NCI-H460 (cell line): ENCODE measurements around the gene KRT31. TPM values are rescaled to one million over a fixed set of nuclear protein-coding genes. Genes with fewer than 3 reads are reported as not detected.
"Not testable (repeated sequence)": the region's sequence is repeated elsewhere in the genome, so short reads cannot be mapped to it uniquely, and the experiment has no call there.

ENCODE experiments used
- DNase-seq: peaks from one replicate; pipeline ENCODE4 v3.0.0-alpha.2; 2016; ENCODE audit warnings: low read depth; ENCODE audit errors: extremely low read depth
- total RNA-seq: library from RNA; depleted of rRNA; stranded (reverse); fragments of >200 nt; shearing (Covaris generic); gene quantifications from 2 replicates; pipeline ENCODE4 v1.2.3, GENCODE V29; 2014

The KRT31 gene
- total RNA-seq, 1 experiment from 2014 or later, result not detected

- DNase-seq, result no peak
Measured at GRCh38 chr17:41392278-41392677, 5.1 kb downstream of the KRT31 start.

GRCh38 chr17:41391535-41391934 is 5.9 kb downstream of the KRT31 start:
- no peak for DNase-seq

- DNase-seq, result no peak
Measured at GRCh38 chr17:41390411-41390938, 6.9 kb downstream of the KRT31 start.

- DNase-seq, result no peak
Measured at GRCh38 chr17:41387670-41388069, 9.7 kb downstream of the KRT31 start.

DNA sequence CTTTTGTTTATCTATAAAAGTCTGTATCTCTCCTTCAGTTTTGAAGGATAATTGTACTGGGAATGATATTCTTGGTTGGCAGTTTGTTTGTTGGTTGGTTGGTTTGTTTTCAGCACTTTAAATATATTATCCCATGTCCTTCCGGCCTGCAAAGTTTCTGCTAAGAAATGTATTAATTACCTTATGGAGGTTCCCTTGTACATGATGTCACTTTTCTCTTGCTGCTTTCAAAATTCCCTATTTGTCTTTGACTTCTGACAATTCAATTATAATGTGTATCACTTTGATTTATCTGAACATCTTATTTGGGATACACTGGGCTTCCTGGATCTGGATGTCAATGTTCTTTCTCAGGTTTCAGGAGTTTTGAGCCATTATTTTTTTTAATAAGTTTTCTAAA is 11.2 kb downstream of the KRT31 start:
- no peak for DNase-seq

DNA sequence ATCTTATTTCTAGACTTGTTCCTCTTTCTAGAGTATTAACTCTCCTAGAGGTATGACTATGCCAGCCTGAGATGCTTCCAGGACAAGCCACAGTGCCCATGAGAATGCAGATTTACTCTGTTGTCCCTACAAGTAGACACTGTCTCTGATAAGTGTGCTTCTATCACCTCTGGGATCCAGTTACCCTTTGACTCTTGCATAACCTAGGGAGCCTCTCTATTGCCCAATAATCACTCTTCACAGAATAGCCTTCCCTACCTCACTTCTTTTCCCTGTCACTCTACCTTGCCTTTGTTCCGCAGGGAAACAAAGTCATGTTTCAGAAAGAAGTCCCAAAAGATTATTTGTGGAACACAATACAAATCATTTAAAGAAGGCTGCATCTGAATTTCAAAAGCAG is 13.7 kb downstream of the KRT31 start:
- DNase-seq, result no peak

- DNase-seq, result no peak
Measured at GRCh38 chr17:41382394-41382793, 15.0 kb downstream of the KRT31 start.

DNA sequence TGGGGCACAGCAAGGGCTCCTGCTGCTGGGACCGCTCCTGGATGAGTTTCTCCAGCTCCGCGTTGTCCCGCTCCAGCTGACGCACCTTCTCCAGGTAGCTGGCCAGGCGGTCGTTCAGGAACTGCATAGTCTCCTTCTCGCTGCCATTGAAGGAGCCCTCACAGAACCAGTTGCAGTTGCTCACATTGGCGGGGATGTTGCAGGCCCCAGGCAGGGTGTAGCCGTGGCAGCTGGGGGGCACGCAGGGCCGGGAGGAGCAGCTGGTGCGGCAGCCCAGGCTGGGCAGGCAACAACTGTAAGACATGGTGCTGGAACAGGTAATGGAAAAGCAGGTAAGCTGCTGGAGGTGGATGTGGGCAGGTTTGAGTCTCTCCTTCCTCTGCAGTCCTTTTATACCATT is 15.5 kb downstream of the KRT31 start, which contains the start of gene KRT34:
Gene KRT34, minus strand, starts transcription at position 364 of the 400 bp plus-strand sequence. Its CDS starts 60 bp downstream, at position 304.
- not testable (repeated sequence) for DNase-seq

- peak; percentile 26 for DNase-seq
Measured at GRCh38 chr17:41380091-41380490, 17.3 kb downstream of the KRT31 start.

DNA sequence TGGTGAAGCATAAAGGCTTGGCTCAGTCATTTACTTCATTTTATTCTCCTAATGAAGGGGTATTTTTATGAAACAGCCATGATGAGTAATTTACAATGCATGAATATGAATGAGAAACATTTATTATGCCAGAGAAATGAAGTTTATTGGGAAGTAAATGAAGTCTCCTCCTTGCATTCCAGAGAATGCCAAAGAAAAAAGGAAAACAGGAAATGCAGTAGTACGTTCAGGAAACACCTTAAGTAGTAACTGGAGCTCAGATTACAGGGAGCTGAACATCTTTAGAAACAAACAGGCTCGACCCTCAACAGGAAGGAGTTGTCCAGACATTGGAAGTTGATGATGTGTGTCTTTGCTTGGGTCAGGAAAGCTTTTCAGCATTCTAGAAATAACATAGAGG is 19.9 kb downstream of the KRT31 start:
- DNase-seq, result no peak

DNA sequence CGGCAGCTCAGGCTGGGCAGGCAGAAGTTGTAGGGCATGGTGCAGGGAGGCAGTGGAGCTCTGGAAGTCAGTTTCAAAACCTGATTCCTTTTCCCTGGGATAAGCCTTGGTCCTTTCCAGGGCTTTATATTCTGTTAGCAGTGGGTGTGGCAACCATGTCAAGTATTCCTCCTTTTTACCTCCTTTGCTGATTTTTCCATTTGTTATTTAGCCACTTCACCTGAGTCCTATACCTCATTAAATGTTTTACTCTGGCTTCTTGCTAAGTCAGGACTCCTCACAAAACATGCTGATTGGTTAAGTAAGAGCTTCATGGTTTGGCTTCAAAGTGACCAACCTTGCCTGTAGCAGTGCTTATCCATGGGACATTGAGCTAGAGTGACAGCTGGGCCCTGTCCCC is 27.7 kb downstream of the KRT31 start, which contains the start of gene KRT33B:
Gene KRT33B, minus strand, starts transcription at position 101 of the 400 bp plus-strand sequence. Its CDS starts 63 bp downstream, at position 38.
- DNase-seq, result no peak

- DNase-seq, result no peak
Measured at GRCh38 chr17:41369023-41369422, 28.4 kb downstream of the KRT31 start.

GRCh38 chr17:41367426-41368075 is 29.9 kb downstream of the KRT31 start:
- no peak for DNase-seq

DNA sequence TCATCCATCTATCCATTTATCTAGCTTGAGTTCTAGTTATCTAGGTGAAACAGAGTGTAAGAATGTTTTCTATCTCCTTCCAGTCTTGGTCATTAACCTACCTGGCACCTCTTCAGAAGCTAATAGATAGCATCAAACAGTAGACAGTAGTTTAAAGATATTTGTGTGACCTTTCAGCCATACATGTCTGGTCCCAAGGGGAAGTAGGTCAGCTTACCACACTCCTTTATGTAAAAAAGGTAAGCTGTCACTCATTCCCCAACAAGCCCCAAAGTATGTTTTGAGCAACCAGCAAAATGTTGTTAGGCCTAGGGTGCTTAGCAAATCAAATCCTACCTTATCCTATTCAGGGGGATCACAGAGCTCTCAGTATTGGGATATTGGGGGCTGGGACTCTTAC is 31.3 kb downstream of the KRT31 start:
- DNase-seq, result no peak

GRCh38 chr17:41363881-41364280 is 33.5 kb downstream of the KRT31 start:
- no peak for DNase-seq

DNA sequence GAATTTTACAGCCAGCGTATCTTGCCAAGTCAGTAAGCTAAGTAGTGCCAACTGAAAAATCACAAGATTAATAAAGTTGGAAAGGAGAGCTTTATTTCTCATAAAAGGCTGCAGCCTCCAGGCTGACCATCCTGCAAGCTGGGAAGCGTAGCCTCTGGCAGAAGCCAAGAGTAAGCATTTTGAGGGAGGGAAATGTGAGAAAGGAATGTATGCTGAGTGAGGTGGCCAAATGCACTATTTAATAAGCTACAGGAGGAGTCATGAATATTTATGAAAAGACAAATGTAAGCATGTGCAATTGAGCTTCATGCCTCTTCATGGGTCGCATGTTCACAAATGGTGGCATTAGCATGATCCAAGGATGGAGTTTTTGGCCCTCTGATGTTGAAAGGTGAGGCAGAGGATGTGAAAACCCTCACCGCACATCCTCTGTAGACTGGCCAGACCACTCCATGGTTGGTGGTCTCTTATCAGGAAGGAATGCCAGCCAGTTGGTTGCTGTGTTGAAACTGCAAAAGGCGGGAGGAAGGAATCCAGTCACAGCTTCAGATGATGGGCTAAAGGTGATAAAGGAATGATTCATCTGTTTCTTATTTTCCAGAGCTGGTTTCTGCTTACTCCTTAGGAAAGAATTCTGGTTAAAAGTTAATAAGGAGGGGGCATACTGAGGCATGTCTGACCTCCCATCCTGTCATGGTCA is 37.0 kb downstream of the KRT31 start:
- no peak for DNase-seq

GRCh38 chr17:41354536-41354935 is 42.9 kb downstream of the KRT31 start:
- DNase-seq, result no peak

GRCh38 chr17:41352597-41353366 is 44.6 kb downstream of the KRT31 start:
- DNase-seq, result no peak

DNA sequence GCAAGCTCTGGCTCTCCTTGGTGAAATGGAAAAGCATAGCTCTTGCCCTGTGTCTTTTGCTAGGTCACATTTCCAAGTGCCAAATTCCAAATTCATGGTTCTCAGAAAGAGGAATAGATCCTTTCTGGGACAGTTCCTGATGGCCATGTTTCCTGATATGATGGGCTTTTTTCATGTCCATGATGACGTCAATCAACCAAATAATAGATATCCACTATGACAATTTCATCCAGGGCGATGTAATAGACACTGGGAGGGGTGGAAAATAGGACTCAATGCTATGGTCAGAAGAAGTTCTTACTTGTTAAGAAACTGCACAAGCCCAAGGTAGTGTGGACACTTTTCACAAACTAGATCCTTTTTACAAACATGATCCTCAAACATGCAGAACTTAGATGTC is 46.2 kb downstream of the KRT31 start:
- DNase-seq, result no peak

GRCh38 chr17:41350381-41350878 is 47.0 kb downstream of the KRT31 start, which contains the start of gene KRT33A:
KRT33A (minus strand) TSS chr17:41350828; CDS start chr17:41350767, 61 bp downstream.
- not testable (repeated sequence) for DNase-seq
